Loucy (cell line): Measurements from ENCODE around the gene AFF3.

Source experiments
- H2AFZ ChIP-seq: fragments of 200-600 bp; sonication (generic); 2 replicates; pipeline ENCODE4 v1.6.0; 2016; ENCODE audit warnings: antibody characterized with exemption, mild to moderate bottlenecking, low read length, moderate library complexity
- H3F3A ChIP-seq: fragments of 200-600 bp; 2 replicates; pipeline ENCODE4 v1.6.0; 2016; ENCODE audit warnings: antibody characterized with exemption, low read depth, mild to moderate bottlenecking
- H3K27me3 ChIP-seq: fragments of 200-600 bp; sonication (generic); 2 replicates; pipeline ENCODE4 v1.6.1; 2014; ENCODE audit warnings: low read length, mild to moderate bottlenecking; ENCODE audit not compliant: insufficient read depth, poor library complexity, severe bottlenecking
- H3K36me3 ChIP-seq: fragments of 200-600 bp; sonication (generic); 2 replicates; pipeline ENCODE4 v1.6.1; 2016; ENCODE audit warnings: low read length; ENCODE audit not compliant: insufficient read depth
- H3K4me1 ChIP-seq: fragments of 200-600 bp; sonication (generic); 2 replicates; pipeline ENCODE4 v1.5.1; 2014; ENCODE audit warnings: low read length, mild to moderate bottlenecking; ENCODE audit not compliant: insufficient read depth, poor library complexity, severe bottlenecking
- H3K4me2 ChIP-seq: fragments of 200-600 bp; sonication (generic); 2 replicates; pipeline ENCODE4 v1.6.0; 2014; ENCODE audit warnings: antibody characterized with exemption, low read length, low read depth, mild to moderate bottlenecking; ENCODE audit not compliant: poor library complexity, severe bottlenecking
- H3K4me3 ChIP-seq: fragments of 200-600 bp; sonication (generic); 2 replicates; pipeline ENCODE4 v1.5.1; 2014; ENCODE audit warnings: low read length, mild to moderate bottlenecking, mixed read lengths; ENCODE audit not compliant: poor library complexity, severe bottlenecking
- H3K79me2 ChIP-seq: fragments of 200-600 bp; sonication (generic); 2 replicates; pipeline ENCODE4 v1.6.1; 2014; ENCODE audit warnings: low read length; ENCODE audit not compliant: insufficient read depth
- H3K9ac ChIP-seq: fragments of 200-600 bp; sonication (generic); 2 replicates; pipeline ENCODE4 v1.6.0; 2014; ENCODE audit warnings: mild to moderate bottlenecking, low read depth, low read length, moderate library complexity; ENCODE audit not compliant: poor library complexity, severe bottlenecking
- H3K9me2 ChIP-seq: fragments of 200-600 bp; sonication (generic); replicated peaks from 2 replicates; pipeline ENCODE4 v1.6.1; 2016; ENCODE audit warnings: low read depth, low read length, mixed read lengths
- H3K9me3 ChIP-seq: fragments of 200-600 bp; sonication (generic); 2 replicates; pipeline ENCODE4 v1.6.1; 2014; ENCODE audit warnings: mild to moderate bottlenecking, antibody characterized with exemption, low read length, low read depth; ENCODE audit not compliant: insufficient read depth
- H4K20me1 ChIP-seq: fragments of 200-600 bp; sonication (generic); 2 replicates; pipeline ENCODE4 v1.6.0; 2014; ENCODE audit warnings: antibody characterized with exemption, low read length, mild to moderate bottlenecking; ENCODE audit not compliant: insufficient read depth, poor library complexity, severe bottlenecking
- CTCF ChIP-seq: fragments of 200-600 bp; sonication (generic); conservative IDR thresholded peaks from 2 replicates; pipeline ENCODE4 v1.5.1; 2014; ENCODE audit warnings: mild to moderate bottlenecking, antibody characterized with exemption, low read length
- EZH2phosphoT487 ChIP-seq: fragments of 200-600 bp; IDR thresholded peaks from 2 replicates; pipeline ENCODE4 v1.6.1; 2018; ENCODE audit warnings: antibody characterized with exemption, mild to moderate bottlenecking, moderate library complexity, borderline replicate concordance

Gene AFF3

GRCh38 chr2:99860720-99861375 lies 281.5 kb downstream of the AFF3 start:
- Histone ChIP-seq H3K27me3 (no peaks in the 10 kb centered on the region), H3K4me2 (peak overlapping the region; percentile 37), H3K9ac (no peak overlapping the region), H3K9me2 (no peaks in the 10 kb centered on the region), H3K4me3 (peak overlapping the region; percentile 3), H4K20me1 (no peaks in the 10 kb centered on the region), H2AFZ (no peak overlapping the region), H3K4me1 (peaks cover 46% of the 10 kb centered on the region), H3K36me3 (no peaks in the 10 kb centered on the region), H3F3A (no peaks in the 10 kb centered on the region), H3K79me2 (no peaks in the 10 kb centered on the region), H3K9me3 (no peaks in the 10 kb centered on the region)
- no peak for TF ChIP-seq CTCF
- no peak for TF ChIP-seq EZH2phosphoT487

- no peak overlapping the region for H2AFZ ChIP-seq
- TF ChIP-seq EZH2phosphoT487 (no peak), CTCF (no peak)
Observed at GRCh38 chr2:99858951-99859596, 283.3 kb downstream of the AFF3 start.

GRCh38 chr2:99857867-99858444 lies 284.4 kb downstream of the AFF3 start:
- H3K9me3 ChIP-seq = no peaks in the 10 kb centered on the region
- H4K20me1 ChIP-seq = no peaks in the 10 kb centered on the region
- no peak overlapping the region for H2AFZ ChIP-seq
- no peak overlapping the region for H3K9ac ChIP-seq
- no peaks in the 10 kb centered on the region for H3K36me3 ChIP-seq
- no peaks in the 10 kb centered on the region for H3K27me3 ChIP-seq
- TF ChIP-seq CTCF = no peak
- TF ChIP-seq EZH2phosphoT487 = no peak
- no peaks in the 10 kb centered on the region for H3F3A ChIP-seq
- H3K79me2 ChIP-seq = no peaks in the 10 kb centered on the region
- H3K9me2 ChIP-seq = no peaks in the 10 kb centered on the region
- H3K4me3 ChIP-seq = no peak overlapping the region
- peaks cover 31% of the 10 kb centered on the region for H3K4me1 ChIP-seq
- H3K4me2 ChIP-seq = no peak overlapping the region

More at GRCh38 chr2:99858951-99859596, 283.3 kb downstream of the AFF3 start:
- H3K36me3 ChIP-seq = no peaks in the 10 kb centered on the region
- no peak overlapping the region for H3K4me2 ChIP-seq
- H3F3A ChIP-seq = no peaks in the 10 kb centered on the region
- no peak overlapping the region for H3K9ac ChIP-seq
- H4K20me1 ChIP-seq = no peaks in the 10 kb centered on the region
- H3K9me3 ChIP-seq = no peaks in the 10 kb centered on the region
- no peaks in the 10 kb centered on the region for H3K27me3 ChIP-seq
- no peaks in the 10 kb centered on the region for H3K79me2 ChIP-seq
- no peak overlapping the region for H3K4me3 ChIP-seq
- peaks cover 37% of the 10 kb centered on the region for H3K4me1 ChIP-seq
- no peaks in the 10 kb centered on the region for H3K9me2 ChIP-seq
